Stimulated activated CD4-positive, alpha-beta T cell treated with anti-CD3 and anti-CD28 coated beads, Interleukin-15, amount 100 ng/mL, for 1 hour (primary cell): ENCODE data around the gene DCLK1.
"Not testable (repeated sequence)": the region's sequence is repeated elsewhere in the genome, so short reads cannot be mapped to it uniquely, and the experiment has no call there.

Source experiments
- DNase-seq, 2 donors: peaks; one replicate each; pipeline ENCODE4 v3.0.0-alpha.2; 2020; ENCODE audit warnings: low read depth in 1 of 2, low spot score in 1 of 2

The DCLK1 gene

GRCh38 chr13:36088001-36088400 is 43.2 kb downstream of the DCLK1 start:
- no peak for DNase-seq

GRCh38 chr13:36086117-36086516 is 45.1 kb downstream of the DCLK1 start:
- no peak for DNase-seq

GRCh38 chr13:36084131-36084530 is 47.1 kb downstream of the DCLK1 start:
- DNase-seq, result no peak

GRCh38 chr13:36082806-36083205 is 48.4 kb downstream of the DCLK1 start:
- DNase-seq, result no peak

- DNase-seq, result no peak
Measured at GRCh38 chr13:36082396-36082795, 48.8 kb downstream of the DCLK1 start.

- DNase-seq, result no peak
Measured at GRCh38 chr13:36076211-36076610, 55.0 kb downstream of the DCLK1 start.

- DNase-seq, result no peak
Measured at GRCh38 chr13:36074659-36075058, 56.5 kb downstream of the DCLK1 start.

GRCh38 chr13:36072152-36072935 is 58.8 kb downstream of the DCLK1 start:
- DNase-seq, result no peak

- DNase-seq, result not testable (repeated sequence)
Measured at GRCh38 chr13:36070504-36071192, 60.5 kb downstream of the DCLK1 start.

GRCh38 chr13:36069881-36070366 is 61.3 kb downstream of the DCLK1 start:
- DNase-seq, result no peak

- no peak for DNase-seq
Measured at GRCh38 chr13:36068991-36069390, 62.2 kb downstream of the DCLK1 start.

GRCh38 chr13:36068566-36068965 is 62.6 kb downstream of the DCLK1 start:
- no peak for DNase-seq

GRCh38 chr13:36067746-36068381 is 63.3 kb downstream of the DCLK1 start:
- DNase-seq, result no peak

- no peak for DNase-seq
Measured at GRCh38 chr13:36062249-36062648, 68.9 kb downstream of the DCLK1 start.

- no peak for DNase-seq
Measured at GRCh38 chr13:36061621-36062020, 69.6 kb downstream of the DCLK1 start.

- no peak for DNase-seq
Measured at GRCh38 chr13:36061054-36061453, 70.1 kb downstream of the DCLK1 start.

- DNase-seq, result no peak
Measured at GRCh38 chr13:36059321-36059720, 71.9 kb downstream of the DCLK1 start.

- DNase-seq, result no peak
Measured at GRCh38 chr13:36058116-36058515, 73.1 kb downstream of the DCLK1 start.

GRCh38 chr13:36057547-36057946 is 73.6 kb downstream of the DCLK1 start:
- no peak for DNase-seq

- DNase-seq, result no peak
Measured at GRCh38 chr13:36057041-36057440, 74.1 kb downstream of the DCLK1 start.

- DNase-seq, result no peak
Measured at GRCh38 chr13:36055366-36055765, 75.8 kb downstream of the DCLK1 start.

GRCh38 chr13:36054041-36054440 is 77.1 kb downstream of the DCLK1 start:
- DNase-seq, result no peak
